GM19463 (cell line): ENCODE measurements around the gene TAF4.
"Not testable (repeated sequence)": the region's sequence is repeated elsewhere in the genome, so short reads cannot be mapped to it uniquely, and the experiment has no call there.

ENCODE experiments used
- ATAC-seq: cut with Tn5 transposase; IDR thresholded peaks from one replicate; pipeline ENCODE4 v1.9.1; 2021; ENCODE audit warnings: mild to moderate bottlenecking, moderate library complexity; ENCODE audit not compliant: unreplicated experiment

TAF4 gene

DNA sequence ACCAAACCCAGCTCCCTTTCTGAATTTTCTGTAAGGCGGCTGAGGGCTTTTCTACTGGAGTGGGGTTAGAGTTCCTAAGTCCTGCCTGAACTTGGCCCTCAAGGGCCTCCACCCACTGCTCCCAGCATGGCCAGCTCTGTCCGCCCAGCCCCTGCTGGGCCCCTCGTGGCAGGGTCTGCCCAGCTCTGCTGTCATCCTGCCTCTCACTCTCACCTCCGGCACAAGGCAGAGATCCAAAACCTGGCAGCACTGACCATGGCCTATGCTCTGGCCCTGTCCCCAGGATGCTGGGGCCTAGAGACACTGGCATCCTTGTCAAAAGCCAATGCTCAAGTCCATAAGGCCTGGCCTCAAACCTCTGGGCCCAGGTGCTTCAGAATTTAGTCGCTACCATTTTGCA is 61.1 kb downstream of the TAF4 start:
- ATAC-seq, result no peak

DNA sequence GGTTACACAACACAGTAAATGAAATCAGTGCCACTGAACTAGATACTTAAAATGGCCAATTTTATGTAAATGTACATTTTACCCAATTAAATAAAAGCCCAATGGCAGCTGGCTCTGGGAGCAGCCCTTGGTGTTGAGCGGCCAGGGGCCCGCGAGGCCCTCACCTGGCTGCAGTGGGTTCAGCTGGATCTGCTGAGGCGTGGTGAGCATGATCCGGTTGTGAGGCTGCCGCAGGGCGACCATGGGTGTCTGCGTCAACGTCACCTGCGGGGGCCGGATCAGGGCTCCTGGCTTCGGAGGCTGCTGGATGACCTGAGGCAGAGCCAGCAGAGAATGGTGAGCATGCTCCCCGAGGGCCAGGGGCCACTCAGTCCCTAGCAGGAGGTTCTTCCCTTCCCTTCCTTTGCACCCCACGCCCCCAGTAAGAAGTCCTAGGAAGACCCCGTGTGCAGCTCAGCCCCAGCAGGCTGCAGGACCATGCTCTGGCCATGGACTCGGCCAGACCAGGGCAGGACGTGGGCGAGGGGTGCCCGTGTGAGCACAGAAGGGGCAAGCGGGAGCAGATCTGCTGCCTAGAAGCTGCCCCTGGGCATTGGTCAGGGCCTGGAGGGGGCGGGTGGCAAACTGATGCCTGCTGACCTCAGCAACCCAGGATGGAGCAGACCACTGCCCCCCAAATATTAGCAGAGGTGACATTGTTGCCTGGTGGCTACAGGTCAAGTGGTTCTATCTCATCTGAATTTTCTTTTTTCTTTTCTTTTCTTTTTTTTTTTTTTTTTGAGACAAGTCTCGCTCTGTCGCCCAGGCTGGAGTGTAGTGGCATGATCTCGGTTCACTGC is 61.9 kb downstream of the TAF4 start:
- no peak for ATAC-seq

DNA sequence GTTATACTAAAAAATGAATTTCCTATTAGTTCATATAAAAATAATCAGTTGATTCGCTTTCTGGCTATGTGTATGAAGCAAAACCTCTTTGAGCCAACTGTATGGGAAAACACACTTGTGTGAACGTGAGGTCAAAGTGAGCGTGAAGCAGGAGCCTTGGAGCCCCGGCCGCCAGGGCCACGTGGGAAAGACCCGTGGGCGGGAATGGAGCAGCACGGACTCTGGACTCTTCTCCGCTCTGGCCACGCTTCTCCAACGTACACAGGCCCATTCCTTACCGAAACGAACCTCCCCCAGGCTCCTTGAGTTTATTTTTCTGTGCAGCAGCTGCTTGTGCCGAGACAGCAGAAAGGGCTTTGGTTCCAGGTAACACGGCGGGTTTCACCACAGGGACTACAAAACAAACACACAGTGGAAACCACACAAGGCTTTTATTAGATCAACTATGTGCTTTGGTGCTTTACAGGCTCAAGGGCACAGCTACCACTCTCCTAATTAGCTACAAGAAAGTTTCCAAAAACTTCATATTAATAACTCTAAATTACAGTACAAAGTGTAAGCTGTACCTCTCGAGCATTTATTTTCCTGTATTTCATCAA is 62.7 kb downstream of the TAF4 start:
- ATAC-seq, result no peak

DNA sequence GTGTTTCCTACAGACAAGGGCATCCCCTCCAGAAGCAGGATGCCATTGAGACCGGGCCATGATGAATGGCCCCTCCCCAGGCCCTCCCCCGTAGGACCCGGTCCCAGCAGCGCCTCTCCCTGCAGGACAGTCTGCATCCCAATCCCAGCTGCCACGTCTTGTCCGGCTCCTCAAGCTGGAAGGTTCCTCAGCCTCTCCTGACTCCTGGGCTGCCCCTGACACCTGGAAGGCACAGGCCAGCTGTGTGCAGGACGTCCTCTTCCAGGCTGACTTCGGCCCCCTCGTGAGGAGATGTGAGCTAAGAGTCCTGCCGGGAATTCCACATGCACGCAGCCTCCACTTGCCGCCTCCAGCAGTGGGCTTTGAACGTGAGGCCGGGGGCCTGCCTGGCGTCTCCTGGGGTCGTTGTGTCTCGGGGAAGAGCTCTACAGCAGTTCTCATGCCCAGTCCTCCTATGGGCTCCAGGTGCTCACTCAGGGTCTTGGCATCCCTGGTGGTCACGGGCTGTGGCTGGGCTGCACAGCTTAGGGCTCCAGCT is 64.4 kb downstream of the TAF4 start:
- ATAC-seq, result no peak

DNA sequence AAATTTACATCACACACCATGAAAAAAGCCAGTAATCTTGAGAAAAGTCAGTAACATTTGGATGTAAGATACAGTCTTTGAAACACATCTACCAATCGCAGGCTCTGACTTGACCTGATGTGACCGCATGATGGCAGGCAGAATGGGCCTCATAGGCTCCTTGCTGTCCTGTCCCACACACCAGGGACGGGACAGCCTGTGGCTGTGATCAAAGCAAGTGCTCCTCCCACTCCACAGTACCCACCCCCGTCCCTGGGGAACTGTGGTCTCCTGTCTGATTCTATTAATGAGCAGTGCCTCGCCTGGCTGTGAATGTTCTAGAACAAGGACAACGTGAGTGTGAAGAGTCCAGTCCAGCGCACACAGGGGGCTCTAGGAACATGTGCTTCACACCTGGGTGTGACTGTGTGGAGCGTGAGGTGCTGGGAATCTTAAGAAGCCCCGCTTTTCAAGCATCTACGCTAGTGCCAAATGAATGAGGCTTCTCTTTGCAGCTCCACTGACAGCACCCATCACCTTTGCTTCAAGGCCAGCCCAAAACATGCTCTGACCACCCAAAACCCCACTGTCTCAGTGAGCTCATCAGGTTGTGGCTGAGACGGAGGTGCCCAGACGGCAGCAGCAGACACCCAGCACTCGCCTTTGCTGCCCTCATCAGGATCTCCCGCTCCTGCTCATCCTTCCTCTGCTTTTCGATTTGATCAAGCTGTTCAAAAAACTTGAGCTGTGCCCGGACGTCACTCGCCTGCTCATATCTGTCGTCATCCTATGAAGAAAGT is 67.1 kb downstream of the TAF4 start:
- no peak for ATAC-seq

DNA sequence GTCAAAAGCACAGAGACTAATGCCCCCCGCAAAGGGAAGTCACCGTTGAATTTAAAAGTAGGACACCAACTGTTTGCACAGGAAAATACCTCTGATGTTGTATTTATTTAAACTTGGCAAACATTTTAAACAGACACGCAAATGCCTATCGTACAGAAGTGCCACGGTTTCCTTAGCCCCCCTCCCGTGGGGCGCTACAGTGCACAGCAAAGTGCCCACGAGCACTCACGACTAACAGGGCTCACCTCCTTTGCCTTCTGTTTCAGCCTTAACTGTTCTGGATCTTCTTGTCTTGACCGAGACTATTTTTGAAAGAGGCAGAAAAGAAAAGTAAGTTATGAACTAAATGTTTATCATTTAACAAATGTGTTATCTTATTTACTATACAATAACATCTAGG is 67.8 kb downstream of the TAF4 start:
- ATAC-seq, result no peak

DNA sequence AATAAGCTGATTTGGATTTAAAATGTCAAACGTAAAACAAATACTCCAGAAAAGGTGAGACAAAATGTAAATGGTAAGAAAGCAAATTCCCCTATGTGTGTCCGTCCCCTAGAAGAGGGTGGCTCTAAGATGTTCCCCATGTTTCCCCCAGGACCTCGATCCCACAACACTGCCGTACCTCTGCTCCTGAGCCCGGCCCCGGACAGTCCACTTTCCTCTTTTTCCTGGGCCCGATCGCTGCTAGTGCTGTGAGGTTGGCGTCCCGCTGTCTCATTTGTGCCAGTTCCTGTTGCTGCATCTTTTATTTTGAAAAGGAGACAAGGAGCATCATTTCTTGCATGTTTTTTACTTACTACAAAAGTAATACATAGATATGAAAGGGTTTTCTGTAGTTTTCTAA is 68.3 kb downstream of the TAF4 start:
- no peak for ATAC-seq

DNA sequence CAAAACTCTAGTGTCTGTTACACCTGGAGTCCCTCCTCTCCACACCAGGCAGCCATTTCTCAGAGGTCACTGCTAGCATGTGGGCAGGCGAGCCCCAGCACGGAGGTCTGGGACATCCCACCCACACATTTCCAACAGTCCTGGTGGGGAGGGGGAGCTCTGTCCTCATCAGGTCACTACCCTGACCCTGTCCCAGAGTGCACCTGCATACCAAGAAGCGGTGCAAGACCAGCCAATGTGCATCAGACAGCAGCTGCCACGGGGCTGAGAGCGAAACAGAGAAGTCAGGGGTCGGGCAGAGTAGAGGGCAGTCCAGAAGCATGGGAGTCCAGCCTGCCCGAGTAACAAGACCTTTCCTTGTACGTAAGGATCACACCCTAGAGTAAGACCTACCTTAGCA is 71.1 kb downstream of the TAF4 start:
- no peak for ATAC-seq

DNA sequence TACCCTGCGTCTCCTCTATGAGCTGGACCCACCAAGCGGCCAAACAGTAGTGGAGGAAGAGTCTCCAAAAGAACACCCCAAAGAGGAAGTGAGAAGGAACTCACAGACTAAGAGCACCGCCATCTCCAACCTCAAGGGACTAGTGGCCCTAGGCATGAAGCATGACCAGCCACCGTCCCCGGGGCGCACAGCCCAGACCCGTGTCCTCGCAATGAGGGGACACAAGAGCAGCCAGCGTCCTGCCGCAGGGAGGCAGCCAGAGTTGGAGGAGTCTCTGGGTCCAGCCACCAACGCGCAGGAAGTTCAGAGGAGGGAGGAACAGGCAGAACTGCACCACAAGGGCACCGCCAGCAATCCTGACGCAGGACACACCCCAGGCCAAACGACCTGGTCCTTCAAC is 72.6 kb downstream of the TAF4 start:
- ATAC-seq, result no peak

DNA sequence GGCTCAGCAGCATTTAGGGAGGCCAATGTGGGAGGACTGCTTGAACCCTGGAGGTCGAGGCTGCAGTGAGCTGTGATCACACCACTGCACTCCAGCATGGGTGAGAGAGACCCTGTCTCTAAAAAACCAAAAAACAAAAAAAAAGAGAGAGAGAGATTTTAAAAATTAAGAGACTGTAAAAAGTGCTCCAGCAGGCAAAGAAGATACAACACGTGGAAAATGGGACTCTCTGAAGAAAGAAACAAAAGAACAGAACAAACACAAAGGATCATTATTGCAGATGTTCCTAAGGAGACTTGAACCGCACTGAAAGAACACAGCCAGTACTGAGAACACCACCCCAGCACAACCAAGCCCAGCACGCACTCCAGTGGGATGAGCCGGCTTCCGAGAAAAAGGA is 74.2 kb downstream of the TAF4 start:
- ATAC-seq, result no peak

DNA sequence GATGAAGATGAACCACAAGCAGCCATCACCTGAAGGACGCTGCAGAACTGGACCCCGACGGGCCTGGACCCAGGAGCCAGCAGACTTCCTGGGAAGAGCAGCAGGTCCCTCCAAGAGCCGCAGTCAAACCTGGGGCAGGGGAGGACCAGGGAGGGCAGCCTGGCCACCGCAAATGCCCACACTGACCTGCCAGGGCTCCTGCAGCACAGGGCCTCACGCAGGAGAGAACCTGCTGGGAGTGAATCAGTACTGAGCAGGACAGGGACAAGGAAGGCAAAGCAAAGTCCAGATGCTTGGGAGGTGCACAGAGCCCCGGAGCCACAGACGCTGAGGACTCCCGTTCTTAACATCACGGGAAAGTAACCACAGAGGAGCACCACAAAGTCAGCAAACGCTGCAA is 75.2 kb downstream of the TAF4 start:
- ATAC-seq, result no peak

DNA sequence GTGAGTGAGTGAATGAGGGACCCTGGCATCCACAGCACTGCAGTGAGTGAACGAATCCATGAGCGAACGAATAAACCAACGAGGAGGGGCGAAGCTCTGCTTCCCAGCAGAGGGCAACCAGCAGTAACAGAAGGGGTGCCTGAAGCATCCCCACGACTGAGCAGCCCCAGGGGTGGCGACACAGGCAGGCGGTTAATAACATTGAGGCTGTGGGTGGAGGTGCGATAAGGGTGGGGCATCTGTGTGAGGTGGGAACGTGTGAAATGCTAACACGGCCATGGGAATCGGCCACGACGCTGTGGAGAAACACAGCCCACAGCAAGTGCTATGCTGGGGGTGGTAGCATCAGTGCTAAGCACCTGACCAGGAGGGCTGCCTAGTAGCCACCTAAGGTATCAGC is 75.9 kb downstream of the TAF4 start:
- no peak for ATAC-seq

DNA sequence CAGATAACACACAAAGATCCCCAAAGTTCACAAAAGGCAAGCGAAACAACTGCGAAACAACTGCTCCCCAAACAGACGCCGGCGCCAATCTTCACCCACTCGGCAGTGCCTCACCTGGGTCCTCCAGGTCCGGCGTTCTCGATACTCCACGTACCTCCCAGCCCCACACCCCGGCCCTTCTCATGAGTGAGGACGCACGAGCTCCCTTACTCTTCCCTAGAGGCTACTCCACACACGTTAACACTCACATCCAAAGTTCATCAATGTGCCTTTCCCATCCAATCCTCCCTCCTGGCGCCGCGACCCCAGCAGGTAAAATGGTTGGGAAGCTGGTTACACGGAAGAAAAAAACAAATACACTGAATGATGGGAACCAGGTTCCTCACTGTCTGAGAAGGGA is 77.0 kb downstream of the TAF4 start:
- ATAC-seq, result no peak

DNA sequence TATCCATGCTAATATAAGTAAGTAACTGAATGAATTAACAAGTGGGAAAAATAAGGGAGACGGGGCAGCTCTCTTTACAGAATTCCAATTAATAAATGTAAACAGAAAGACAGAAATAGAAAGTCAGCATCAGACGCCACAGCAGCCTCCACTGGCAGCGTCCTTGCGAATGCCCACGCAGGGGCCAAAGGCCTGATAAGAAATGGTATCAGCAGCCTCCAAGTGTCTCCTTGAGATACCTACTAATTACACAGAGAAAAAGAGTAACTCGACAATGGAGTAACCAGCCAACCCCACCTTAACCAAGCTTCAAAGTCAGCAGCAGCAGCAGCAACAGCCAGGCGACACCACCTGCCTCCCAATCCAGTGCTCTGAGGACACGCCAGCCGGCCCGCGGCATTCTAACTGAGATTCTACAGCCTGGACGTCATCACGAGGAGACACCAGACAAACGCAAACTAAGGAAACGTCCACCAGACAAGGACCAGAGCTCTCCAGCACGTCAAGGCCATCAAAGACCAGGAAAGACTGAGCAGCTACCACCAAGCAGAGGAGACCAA is 78.8 kb downstream of the TAF4 start:
- ATAC-seq, result no peak

DNA sequence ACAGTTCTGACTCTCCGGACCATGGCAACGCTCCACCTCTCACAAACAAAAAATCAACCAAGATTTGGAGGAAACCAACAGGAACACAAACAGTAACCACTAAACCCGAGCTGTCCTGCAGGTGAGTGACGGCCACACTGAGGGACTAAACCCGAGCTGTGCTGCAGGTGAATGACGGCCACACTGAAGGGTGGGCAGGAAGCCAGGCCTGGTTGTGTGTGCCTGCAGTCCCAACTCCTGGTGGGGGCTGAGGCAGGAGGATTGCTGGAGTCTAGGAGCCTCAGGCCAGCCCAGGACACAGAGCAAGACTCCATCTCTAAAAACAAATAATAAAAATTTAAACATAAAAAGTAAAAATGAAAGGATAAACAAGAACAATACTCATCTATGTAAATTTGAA is 80.6 kb downstream of the TAF4 start:
- ATAC-seq, result no peak

DNA sequence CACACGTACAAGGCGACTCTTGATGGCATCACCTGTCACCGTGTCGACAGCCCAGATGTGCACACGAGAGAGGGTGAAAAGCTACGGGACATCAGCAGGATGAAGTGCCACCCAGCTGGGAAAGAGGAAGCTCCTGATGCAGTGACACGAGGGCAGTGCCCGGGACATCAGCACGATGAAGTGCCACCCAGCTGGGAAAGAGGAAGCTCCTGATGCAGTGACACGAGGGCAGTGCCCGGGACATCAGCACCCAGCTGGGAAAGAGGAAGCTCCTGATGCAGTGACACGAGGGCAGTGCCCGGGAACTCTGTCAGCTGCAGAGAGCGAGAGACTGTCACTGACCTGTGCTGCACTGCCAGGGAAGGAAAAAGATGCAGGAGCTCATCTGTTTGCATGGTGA is 81.2 kb downstream of the TAF4 start:
- ATAC-seq, result not testable (repeated sequence)

DNA sequence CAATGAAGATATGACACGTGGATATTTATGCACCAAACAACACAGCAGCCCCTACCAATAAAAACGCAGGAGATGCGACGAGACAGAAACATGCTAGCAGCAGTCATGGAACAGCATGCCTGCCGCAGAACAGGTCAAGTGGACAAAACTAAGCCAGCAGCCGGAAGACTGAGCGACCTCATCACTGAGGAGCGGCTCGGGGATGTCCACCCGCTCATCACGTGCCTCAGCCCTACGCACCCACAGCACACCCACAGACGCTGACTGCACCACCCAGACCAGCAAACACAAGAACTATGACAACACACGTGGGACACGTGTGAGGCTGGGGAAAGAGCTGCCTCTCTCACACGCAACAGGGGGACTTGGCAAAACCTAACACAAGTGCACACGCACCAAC is 81.7 kb downstream of the TAF4 start:
- ATAC-seq, result no peak

DNA sequence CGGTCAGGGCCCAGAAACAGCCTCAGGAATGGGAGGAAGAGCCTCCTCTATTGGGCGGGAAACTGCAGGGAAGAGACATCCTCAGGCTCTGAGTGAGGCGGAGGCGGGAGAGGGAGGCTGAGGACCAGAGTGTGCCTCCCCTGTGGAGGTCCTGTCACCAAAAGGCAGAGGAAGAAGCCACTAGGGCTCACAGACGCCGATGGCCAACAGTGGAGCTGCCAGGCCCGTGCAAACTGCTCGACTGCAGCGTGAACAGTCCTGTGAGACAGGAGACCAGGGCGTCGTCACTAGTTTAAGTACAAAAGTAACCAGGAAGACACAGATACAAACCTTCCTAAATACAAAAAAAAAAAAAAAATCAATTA is 82.7 kb downstream of the TAF4 start:
- ATAC-seq, result no peak

DNA sequence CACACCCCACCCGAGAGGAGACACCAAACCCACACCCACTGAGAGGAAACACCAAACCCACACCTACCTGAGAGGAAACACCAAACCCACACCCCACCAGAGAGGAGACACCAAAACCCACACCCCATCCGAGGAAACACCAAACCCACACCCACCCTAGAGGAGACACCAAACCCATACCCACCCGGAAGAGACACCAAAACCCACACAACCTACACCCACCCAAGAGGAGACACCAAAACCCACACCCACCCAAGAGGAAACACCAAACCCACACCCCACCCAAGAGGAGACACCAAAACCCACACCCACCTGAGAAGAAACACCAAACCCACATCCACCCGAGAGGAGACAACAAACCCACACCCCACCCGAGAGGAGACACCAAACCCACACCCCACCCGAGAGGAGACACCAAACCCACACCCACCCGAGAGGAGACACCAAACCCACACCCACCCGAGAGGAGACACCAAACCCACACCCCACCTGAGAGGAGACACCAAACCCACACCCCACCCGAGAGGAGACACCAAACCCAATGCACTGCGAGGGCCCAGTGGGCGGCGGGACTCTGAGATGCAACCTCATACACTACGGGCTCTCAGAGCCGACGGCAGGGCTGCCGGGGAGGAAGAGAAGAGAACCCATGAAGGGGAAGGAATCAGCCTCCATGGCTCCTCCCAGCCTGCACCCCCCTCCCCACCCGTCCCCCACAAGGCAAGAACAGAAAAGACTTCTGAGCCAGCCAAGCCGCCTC is 83.3 kb downstream of the TAF4 start:
- no peak for ATAC-seq

DNA sequence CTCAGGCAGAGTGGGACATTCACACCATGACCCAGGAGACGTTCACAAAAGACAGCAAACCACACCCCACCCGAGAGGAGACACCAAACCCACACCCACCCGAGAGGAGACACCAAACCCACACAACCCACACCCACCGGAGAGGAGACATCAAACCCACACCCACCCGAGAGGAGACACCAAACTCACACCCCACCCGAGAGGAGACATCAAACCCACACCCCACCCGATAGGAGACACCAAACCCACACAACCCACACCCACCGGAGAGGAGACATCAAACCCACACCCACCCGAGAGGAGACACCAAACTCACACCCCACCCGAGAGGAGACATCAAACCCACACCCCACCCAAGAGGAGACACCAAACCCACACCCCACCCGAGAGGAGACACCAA is 84.0 kb downstream of the TAF4 start:
- ATAC-seq, result not testable (repeated sequence)
